ENCODE results near the gene FNBP1.
"Not testable (repeated sequence)": the region's sequence is repeated elsewhere in the genome, so short reads cannot be mapped to it uniquely, and the experiment has no call there.

FNBP1 gene

DNA sequence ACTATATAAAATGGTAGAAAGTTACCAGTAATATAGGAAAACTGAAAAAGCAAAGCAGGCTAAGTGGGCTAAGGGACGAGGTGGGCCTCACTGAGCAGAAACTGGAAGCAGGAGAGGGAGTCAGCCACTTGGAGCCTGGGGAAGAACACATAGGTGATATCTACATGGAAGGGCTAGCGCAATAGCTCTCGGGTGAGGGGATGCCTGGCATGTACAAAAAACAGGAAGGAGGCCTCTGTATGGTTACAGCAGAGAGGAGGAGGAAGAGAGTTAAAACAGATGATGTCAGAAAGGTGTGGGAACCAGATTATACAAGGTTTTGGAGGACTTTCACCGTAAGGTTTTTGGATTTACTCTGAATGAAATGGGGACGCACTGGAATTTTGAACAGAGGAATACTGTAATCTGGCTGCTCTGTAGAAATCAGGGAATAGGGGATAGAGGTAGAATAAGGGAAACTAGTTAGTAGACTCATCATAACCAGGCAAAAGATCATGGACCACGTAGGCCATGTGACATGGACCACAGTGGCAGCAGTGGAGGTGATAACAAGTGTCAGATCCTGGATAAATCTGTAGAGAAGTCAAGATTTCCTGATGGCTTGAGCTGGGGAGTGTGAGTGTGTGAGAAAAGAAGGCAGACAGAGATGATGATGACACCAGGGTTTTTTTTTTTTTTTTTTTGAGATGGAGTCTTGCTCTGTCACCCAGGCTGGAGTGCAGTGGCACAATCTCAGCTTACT, 52.5 kb downstream of the FNBP1 start:
- DNase-seq (ENCODE audit: low spot score): no peak

DNA sequence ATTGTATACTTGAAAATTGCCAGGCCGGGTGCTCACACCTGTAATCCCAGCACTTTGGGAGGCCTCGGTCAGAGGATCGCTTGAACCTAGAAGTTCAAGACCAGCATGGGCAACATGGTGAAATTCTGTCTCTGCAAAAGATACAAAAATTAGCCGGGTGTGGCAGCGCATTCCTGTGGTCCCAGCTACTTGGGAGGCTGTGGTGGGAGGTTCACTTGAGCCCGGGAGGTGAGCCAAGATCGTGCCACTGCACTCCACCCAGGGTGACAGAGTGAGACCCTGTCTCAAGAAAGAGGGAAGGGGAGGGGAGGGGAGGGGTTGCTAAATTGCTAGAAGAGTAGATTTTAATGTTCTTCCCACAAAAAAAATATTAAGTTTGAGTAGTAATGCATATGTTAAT, 53.2 kb downstream of the FNBP1 start:
- no peak for DNase-seq (ENCODE audit: low spot score)

DNA sequence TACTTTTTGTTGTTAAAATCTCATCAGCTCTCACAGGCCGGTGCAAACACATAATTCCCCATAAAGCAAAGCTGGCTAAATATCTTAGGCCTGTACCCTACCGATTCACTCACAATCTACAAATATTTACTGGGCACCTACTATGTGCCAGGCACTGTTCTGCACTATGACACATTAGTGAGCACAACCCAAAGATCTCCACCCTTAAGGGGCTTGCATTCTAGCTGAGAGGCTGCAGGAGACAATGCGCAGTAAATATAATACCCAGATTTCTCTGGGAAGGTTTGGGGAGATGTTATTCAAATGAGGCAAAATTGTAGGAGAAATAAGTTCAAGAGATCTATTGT, 53.7 kb downstream of the FNBP1 start:
- DNase-seq (ENCODE audit: low spot score): no peak

DNA sequence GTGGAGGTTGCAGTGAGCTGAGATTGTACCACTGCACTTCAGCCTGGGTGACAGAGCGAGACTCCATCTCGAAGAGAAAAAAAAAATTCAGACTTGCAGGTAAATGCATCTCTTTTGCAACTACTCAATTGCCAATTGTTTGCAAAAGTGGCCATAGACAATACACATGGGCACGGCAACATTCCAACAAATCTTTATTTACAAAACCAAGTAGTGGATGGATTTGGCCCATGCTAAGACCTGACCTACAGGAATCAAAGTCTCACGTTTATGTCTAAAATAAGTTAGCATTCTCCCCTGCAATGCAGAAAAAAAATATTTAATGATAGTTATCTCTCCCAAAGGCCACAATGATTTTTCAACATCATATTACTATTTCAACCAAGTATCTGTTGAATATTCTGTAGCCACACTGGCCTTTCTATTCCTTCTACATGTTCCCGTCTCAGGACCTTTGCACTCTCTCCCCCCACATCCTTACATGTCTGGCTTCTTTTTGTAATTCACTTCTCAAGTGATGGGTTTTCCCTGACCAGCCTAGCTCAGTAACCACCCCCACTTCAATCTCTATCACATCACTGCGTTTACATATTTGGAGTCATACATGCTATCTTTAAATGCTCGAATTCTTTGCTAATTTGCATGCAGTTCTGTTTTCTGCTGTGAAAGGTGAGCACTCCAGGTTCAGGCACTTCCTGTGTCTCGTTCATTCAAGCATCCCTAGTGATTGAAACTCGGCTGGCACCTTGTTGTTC, 54.2 kb downstream of the FNBP1 start:
- no peak for DNase-seq (ENCODE audit: low spot score)

DNA sequence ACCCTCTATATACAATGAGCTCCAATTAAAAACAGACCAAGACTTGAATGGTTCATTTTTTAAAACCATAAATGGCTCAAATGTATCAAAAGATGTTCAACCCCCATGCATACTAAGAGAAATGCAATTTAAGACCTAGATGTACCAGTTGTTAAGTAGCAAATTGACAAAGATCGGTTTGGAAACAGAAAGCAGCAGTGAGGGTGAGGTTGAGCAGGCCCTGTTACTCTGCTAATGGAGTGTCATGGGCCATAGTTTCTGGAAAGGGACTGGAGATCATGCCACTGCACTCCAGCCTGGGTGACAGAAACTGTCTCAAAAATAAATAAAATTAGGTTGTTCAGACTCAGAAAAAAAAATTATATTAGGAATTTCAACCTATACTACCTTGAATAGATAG, 55.0 kb downstream of the FNBP1 start:
- no peak for DNase-seq (ENCODE audit: low spot score)

DNA sequence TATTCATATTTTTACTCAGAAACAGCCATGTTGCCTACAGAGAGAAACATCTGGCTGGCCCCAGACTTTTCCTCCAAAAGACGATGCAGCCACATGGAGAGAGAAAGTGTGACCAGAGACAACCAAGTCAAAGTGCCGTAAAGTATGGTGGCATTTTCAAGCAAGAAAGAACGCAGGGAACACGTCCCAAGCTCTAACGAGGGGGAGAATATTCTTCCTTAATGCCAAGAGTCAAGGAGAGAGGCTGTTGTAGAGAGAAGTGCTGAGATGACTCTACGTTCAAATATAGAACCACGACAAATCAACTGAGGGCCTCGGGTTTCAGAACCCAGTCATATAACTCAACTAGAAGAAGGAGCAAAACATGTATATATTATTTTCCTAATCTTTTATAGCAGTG, 55.9 kb downstream of the FNBP1 start:
- no peak for DNase-seq (ENCODE audit: low spot score)

DNA sequence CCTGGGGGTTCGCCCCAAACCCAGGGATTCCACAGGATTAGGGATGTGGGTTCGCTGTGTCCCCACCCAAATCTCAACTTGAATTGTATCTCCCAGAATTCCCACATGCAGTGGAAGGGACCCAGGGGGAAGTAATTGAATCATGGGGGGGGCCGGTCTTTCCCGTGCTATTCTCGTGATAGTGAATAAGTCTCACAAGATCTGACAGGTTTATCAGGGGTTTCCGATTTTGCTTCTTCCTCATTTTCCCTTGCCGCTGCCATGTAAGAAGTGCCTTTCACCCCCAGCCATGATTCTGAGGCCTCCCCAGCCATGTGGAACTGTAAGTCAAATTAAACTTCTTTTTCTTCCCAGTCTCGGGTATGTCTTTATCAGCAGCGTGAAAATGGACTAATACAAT, 58.4 kb downstream of the FNBP1 start:
- DNase-seq (ENCODE audit: low spot score): not testable (repeated sequence)

DNA sequence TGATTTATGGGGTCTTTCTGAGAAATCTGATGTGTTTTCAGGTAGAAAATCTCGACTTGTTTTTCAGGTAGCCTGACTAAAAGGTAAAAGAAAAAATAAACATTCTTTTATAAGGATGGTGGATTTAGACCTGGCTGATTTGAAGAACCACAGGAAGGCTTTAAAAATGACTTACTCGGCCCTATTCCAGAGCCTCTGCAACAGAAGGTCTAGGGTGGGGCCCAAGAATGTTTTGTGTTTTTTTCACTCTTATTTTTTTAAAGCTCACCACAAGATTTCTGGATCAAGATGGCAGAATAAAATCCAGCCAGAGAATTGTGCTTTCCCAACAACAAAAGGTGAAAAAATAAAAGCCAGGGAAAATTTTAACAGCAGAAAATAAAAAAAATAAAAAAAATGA, 59.1 kb downstream of the FNBP1 start:
- no peak for DNase-seq (ENCODE audit: low spot score)

DNA sequence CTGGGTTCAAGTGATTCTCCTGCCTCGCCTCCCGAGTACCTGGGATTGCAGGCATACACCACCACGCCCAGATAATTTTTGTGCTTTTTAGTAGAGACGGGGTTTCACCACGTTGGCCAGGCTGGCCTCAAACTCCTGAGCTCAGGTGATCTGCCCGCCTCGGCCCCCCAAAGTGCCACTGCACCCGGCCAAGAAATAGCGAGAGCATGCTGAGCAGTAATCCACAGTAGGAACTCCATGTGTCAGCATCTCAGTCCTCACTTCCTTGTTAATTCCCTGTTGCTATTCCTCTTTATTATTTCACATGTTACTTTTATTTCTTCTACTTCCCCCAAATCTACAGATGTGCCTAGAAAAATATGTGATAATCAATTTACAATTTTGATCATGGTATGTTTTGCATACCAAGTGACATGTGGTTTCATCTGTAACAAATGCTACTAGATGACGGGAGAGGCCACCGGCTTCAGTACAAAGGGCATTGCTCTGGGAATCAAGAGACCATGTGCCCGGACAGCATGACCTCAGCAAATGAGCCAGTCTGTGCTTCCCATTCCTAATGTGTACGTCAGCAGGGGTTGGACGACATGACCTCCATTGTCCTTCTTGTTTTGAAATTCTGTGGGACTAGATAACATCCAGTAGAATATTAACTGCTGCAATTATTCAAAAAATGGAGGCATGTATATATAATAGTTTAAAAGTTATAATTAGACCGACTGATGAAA, 61.6 kb downstream of the FNBP1 start:
- DNase-seq (ENCODE audit: low spot score): no peak

DNA sequence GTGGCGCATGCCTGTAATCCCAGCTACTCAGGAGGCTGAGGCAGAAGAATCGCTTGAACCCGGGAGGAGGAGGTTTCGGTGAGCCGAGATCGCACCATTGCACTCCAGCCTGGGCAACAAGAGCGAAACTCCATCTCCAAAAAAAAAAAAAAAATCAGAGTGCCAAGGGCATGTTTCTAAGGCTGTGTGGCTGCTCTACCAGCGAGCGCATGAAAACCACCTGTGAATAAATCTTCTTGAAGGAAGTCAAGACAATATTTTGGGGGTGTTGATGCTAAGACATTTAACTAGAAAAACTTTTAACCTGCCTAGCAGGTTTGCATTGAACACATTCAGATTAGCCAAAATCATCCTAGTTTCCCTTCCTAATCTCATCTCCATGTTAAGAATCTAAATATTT, 62.8 kb downstream of the FNBP1 start:
- not testable (repeated sequence) for DNase-seq (ENCODE audit: low spot score)

DNA sequence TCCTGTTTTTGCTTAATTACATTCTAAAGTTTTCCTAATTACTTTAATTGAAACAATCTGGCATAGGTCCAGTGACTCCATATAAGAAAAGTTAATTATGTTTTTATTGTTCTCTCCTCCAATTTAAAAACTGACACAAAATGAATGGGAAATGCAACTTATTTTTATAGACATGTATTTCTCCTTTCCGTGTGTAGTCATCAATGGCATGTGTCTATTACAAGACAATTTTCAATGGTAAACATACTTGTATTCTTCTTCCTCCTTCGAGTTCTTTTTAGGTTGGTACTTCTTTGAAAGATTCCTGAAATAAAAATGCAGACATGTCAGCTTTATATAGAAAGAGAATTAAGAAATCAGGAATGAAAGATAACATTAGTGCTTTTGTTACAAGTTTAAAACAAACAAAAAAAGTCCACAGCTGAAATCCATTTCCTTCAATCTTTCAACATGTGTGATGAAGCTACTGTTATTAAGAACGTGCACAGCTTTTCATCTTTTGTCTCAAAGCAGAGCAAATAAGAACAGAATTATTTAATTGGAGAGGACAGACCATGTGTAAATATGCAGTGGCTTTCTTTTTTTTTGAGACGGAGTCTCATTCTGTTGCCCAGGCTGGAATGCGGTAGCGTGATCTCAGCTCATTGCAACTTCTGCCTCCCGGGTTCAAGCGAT, 63.8 kb downstream of the FNBP1 start:
- DNase-seq (ENCODE audit: low spot score): no peak

DNA sequence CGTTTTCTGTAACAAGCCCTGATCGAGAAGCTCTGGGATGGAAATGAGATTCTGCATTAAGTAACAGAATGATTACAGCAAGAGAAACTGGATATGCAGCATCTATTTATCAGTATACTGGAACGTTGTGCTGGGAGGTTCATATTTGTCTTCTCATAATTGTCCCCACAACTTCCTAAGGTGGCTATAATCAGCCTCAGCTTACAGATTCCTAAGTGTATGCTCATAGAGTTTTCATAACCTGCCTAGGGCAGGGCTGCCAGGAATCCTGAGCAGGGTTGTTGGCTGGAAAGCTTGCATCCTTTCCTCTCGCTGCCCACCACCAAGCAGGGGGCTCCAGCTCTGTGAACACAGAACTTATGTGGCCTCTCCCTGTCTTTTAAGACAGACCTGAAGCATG, 70.2 kb downstream of the FNBP1 start:
- DNase-seq (ENCODE audit: low spot score): no peak

DNA sequence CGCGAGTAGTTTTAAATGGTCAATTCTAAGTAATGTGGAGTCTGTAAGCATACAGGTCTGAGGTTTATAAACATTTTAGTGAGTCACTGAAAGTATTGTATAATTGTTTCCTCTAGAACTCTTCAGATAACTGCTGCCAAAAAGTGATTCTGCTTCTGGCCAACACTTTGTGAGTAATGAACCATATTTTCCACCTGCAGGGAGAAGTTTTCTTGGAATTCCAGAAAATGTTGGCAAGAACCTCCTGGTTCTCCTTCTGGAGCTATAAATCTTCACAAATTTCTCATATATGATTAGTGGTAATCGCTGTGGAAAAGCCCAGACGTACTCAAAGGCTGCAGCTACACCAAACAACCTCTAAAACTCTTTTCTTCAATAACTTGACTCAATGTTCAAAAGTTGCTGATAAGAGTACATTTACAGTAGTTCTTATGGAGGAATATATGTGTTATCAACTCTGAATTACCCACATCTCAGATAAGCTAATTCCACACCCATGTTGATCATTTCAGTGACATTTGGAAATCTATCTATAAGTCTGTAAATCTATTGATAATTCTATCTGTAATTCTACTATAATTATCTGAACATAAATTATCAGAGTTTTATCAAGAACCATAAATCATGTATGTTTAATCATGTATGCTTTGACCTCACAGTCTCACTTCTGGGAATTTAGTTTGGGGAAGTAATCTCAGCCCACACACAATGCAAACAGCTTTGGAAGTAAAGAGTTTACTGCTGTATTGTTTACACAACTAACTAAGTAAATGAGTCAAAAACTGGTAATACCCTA, 74.1 kb downstream of the FNBP1 start:
- peak; percentile 75 for DNase-seq (ENCODE audit: low spot score)

DNA sequence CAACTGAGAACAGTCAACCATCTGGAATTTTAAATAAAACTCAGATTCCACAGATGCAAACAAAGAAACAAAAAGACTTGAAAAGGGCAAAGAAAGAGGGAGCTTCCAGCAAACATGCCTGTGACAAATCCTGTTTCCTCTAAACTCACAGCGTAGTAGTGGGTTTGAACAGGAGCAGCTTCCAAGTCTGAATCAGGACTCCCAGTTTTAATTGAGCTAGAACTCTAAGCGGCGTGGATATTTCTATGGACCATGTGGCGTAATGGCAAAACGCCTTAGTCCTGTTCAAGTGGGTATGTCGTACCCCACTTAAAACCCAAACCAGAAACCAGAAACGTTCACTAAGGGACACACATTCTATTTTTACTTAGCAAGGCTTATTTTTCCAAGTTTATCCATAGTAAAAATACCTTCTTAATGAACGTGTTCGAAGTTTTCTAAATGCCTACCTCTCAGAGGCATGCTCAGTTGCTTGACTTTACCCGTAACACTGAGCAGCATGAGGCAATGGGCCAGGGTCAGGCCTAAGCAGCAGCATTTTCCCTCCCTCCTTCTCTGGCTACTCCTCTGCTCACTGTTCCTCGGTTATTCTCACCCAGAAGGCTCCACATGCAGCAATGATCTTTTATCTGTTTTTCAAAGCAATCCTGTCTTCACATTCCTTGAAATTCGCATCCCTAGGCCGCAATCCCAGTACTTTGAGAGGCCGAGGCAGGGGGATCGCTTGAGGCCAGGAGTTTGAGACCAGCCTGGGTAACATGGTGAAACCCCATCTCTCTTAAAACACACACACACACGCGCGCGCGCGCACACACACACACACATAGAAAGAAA, 77.9 kb downstream of the FNBP1 start:
- peak; percentile 30 for DNase-seq (ENCODE audit: low spot score)

DNA sequence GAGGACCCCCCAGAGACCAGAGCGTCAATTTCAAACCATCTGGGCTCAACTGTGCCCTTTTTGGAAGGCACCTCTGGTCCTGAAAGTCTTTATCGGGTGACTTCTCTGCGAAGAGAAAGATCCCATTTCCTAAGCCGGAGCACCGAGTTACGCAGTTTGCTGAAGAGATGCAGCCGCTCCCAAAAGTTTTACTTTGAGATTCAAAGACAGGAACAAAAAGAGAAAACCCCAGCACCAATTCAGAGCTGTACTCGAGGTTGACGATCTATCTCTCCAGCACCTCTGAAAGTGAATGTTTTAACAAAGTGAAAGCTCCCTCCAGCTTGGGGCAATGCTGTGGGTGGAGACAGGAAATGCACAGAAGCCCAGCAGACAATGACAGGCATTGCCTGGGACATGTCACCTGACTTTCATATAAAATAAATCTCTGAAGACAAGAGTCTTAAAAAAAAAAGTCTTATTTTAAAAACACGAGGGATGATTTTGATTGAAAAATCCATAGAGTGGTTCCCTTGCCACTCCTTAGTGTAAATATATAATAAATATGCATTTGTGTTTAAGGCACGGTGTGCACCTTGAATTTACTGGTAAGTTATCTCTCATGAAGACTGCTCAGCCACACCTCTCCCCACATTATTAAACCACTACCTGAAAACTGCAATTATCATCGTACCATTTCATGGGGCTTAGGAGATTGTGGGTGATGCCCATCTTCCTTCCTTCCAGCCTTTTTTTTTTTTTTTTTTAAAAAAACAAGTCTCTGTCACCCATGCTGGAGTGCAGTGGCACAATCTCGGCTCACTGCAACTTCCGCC, 79.9 kb downstream of the FNBP1 start:
- DNase-seq (ENCODE audit: low spot score): peak; percentile 70

DNA sequence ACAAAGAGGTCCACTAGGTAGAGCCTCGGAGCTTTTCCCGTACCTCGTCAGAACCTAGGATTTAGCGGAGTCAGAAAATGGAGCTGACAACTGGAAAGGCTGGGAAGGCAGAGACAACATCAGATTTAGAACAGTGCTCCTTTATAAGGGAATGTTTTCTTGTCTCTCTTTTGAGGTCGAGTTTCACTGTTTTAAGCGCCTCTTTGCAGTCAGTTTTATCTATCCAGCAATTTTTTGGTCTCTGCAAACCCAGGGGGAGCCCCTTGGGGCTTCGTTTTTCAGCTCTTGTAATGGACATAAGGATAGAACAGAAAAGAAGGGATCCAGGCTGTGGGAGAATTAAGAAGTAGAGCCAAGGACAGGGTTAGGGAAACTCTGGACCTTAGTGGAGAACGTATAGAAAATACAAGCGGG, 80.5 kb downstream of the FNBP1 start:
- DNase-seq (ENCODE audit: low spot score): no peak

DNA sequence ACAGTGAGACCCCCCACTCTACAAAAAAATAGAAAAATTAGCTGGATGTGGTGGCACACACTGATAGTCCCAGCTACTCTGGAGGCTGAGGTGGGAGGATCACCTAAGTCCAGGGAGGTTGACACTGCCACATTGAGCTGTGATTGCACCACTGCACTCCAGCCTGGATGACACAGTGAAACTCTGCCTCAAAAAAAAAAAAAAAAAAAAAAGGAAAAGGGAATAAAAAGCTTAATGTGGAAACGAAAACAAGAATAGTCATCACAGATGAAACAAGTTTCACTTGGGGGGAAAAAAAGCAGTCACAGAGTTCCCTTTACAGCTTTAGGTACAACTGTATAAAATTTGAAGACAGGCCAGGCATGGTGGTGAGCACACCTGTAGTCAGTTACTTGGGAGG, 84.2 kb downstream of the FNBP1 start:
- DNase-seq (ENCODE audit: low spot score): no peak

DNA sequence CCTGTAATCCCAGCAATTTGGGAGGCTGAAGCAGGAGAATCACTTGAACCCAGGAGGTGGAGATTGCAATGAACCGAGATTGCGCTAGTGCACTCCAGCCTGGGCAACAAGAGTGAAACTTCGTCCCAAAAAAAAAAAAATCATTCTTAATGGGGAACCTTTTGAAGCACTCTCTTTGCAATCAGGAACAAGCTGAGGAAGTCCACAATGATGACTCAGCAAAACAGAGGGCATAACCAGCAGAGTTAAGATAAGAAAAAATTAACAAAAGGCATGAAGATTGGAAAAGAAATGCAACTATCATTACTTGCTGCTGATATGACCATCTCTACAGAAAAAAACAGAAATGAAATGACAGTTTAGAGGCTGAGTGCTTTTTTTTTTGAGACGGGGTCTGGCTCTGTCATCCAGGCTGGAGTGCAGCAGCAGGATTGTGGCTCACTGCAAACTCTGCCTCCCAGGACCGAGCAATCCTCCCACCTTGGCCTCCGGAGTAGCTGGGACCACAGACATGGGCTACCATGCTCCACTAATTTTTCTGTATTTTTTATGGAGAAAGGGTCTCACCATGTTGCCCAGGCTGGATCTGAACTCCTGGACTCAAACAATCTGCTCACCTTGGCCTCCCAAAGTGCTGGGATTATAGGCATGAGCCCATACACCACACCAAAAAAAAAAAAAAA, 88.0 kb downstream of the FNBP1 start:
- DNase-seq (ENCODE audit: low spot score): no peak

DNA sequence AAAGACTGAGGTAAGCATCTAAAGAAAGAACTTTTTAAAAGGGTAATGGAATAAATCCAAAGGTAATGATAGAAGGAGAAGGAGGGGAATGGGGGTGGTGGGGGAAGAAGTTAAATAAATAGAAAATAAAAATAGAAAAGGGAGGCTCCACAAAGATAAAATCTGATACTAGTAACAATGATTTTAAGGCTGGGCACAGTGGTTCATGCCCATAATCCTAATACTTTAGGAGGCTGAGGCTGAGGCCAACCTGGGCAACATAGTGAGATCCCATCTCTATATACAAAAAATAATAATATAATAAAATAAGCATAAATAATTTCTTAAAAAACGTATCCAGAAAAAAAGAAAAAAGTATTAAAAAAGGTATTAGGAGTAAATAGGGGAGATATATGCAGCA, 89.3 kb downstream of the FNBP1 start:
- DNase-seq (ENCODE audit: low spot score): no peak
